K562 (cell line): ENCODE measurements around the gene CFP. TPM values are rescaled to one million over a fixed set of nuclear protein-coding genes. Genes with fewer than 3 reads are reported as not detected.

ENCODE experiments used
- ATAC-seq: fragments of 200-7000 bp; cut with Tn5 transposase; 3 replicates; pipeline ENCODE4 v1.9.1; 2020; ENCODE audit warnings: moderate library complexity
- BruUV-seq: library from RNA; stranded (reverse); fragments of 400-500 nt; replicated peaks from 2 replicates; lab custom pipeline; 2021; lab: Mats Ljungman, UMichigan
- CTCF ChIA-PET: fragments of 300-600 bp; formaldehyde crosslinking; extraction: SDS; loops from one replicate; lab custom pipeline; 2021; ENCODE audit warnings: low intra/inter-chr PET ratio; lab: Yijun Ruan, JAX
- POLR2A ChIA-PET: fragments of 300-600, 350-650 bp; sonication (Branson Sonifier 250); formaldehyde crosslinking; extraction: SDS; loops from one replicate; lab custom pipeline; 2021; ENCODE audit warnings: antibody characterized with exemption, inconsistent platforms; lab: Yijun Ruan, JAX
- DNase-seq, 4 experiments: peaks; one replicate each; pipeline versions ENCODE4 v3.0.0 to v3.0.0-alpha.2; 2011 to 2018; ENCODE audit warnings: low spot score in 3 of 4, mixed read lengths in 3 of 4; ENCODE audit errors: extremely low read depth in 1 of 4
- FAIRE-seq: peaks from 2 replicates; lab custom pipeline; 2011; peaks lifted over from hg19 to GRCh38; lab: Jason Lieb, UNC
- H2AFZ ChIP-seq: 2 replicates; pipeline ENCODE4 v1.6.0; 2011; ENCODE audit warnings: low read depth, low read length, control low read depth, inconsistent platforms
- H3K27ac ChIP-seq: fragments of 200-600 bp; 3 replicates; pipeline ENCODE4 v1.8.0; 2011; ENCODE audit warnings: low read depth, mild to moderate bottlenecking, control low read depth, inconsistent platforms, low read length, moderate library complexity, mixed read lengths; ENCODE audit errors: extremely low read depth
- H3K27me3 ChIP-seq, 2 experiments: fragments of 300-600 bp in 1 of 2; 2 replicates in 1 of 2; 3 replicates in 1 of 2; pipeline versions ENCODE4 v1.6.0 to v1.8.0; 2011; ENCODE audit warnings: inconsistent platforms in 2 of 2, low read length in 2 of 2, mild to moderate bottlenecking in 1 of 2, mixed read lengths in 1 of 2, moderate library complexity in 1 of 2; ENCODE audit not compliant: control insufficient read depth in 2 of 2, insufficient read depth in 2 of 2
- H3K36me3 ChIP-seq: fragments of 300-600 bp; 3 replicates; pipeline ENCODE4 v1.8.0; 2011; ENCODE audit warnings: mild to moderate bottlenecking, low read length, inconsistent platforms; ENCODE audit not compliant: control insufficient read depth, insufficient read depth
- H3K4me1 ChIP-seq, 2 experiments: fragments of 200-600 bp in 1 of 2; replicated peaks in 1 of 2; 2 replicates in 1 of 2; 3 replicates in 1 of 2; pipeline versions ENCODE4 v1.5.1 to v1.8.0; 2011; ENCODE audit warnings: inconsistent platforms in 2 of 2, low read length in 2 of 2, mild to moderate bottlenecking in 1 of 2, mixed read lengths in 1 of 2, moderate library complexity in 1 of 2; ENCODE audit not compliant: control insufficient read depth in 2 of 2, insufficient read depth in 2 of 2
- H3K4me2 ChIP-seq: 2 replicates; pipeline ENCODE4 v1.6.1; 2011; ENCODE audit warnings: low read length, control low read depth, inconsistent platforms, mixed read lengths; ENCODE audit not compliant: insufficient read depth
- H3K4me3 ChIP-seq: fragments of 200-600 bp; sonication (generic), shearing (Covaris generic); 2 replicates; pipeline ENCODE4 v1.5.1; 2016; ENCODE audit warnings: control low read depth, inconsistent platforms
- H3K79me2 ChIP-seq: fragments of 200-600 bp; 3 replicates; pipeline ENCODE4 v1.8.0; 2011; ENCODE audit warnings: low read length, inconsistent platforms; ENCODE audit not compliant: control insufficient read depth, insufficient read depth
- H3K9ac ChIP-seq, 2 experiments: 2 replicates each; pipeline versions ENCODE4 v1.6.0 to v1.6.1; 2011; ENCODE audit warnings: low read depth in 2 of 2, low read length in 2 of 2, control low read depth in 1 of 2, inconsistent platforms in 1 of 2, mild to moderate bottlenecking in 1 of 2, mixed read lengths in 1 of 2; ENCODE audit not compliant: insufficient read depth in 1 of 2
- H3K9me1 ChIP-seq: one replicate; pipeline ENCODE4 v1.6.0; 2011; ENCODE audit warnings: inconsistent platforms, mild to moderate bottlenecking, low read length, moderate library complexity; ENCODE audit not compliant: control insufficient read depth, insufficient read depth
- H3K9me3 ChIP-seq: replicated peaks from 2 replicates; pipeline ENCODE4 v1.5.1; 2011; ENCODE audit warnings: low read depth, low read length, inconsistent platforms; ENCODE audit not compliant: control insufficient read depth, insufficient read depth
- H4K20me1 ChIP-seq: replicated peaks from 2 replicates; pipeline ENCODE4 v1.6.1; 2011; ENCODE audit warnings: low read length, inconsistent platforms, mixed read lengths; ENCODE audit not compliant: control insufficient read depth, insufficient read depth
- ARID2 ChIP-seq: fragments of 450-650 bp; IDR thresholded peaks from 2 replicates; pipeline ENCODE4 v1.6.1; 2017; ENCODE audit warnings: antibody characterized with exemption, mild to moderate bottlenecking
- CHAMP1 ChIP-seq: fragments of 450-650 bp; IDR thresholded peaks from 2 replicates; pipeline ENCODE4 v1.6.1; 2016; ENCODE audit warnings: mild to moderate bottlenecking
- CREB1 ChIP-seq, 2 experiments: sonication (generic) in 1 of 2; formaldehyde crosslinking in 1 of 2; IDR thresholded peaks; 2 replicates each; pipeline versions ENCODE4 v1.6.1 to v1.8.0; 2012 to 2022; ENCODE audit warnings: inconsistent platforms in 1 of 2, mild to moderate bottlenecking in 1 of 2, missing genetic modification reagents in 1 of 2, moderate library complexity in 1 of 2
- HMGN3 ChIP-seq: IDR thresholded peaks from 2 replicates; pipeline ENCODE4 v1.6.1; 2011; ENCODE audit warnings: borderline replicate concordance, low read depth, mild to moderate bottlenecking, mixed read lengths, low read length; ENCODE audit not compliant: insufficient read length; ENCODE audit errors: extremely low read depth
- HSF4 ChIP-seq: fragments of 250-450 bp; sonication (Bioruptor Pico); IDR thresholded peaks from 2 replicates; pipeline ENCODE4 v2.1.2; 2022; ENCODE audit warnings: mild to moderate bottlenecking, moderate library complexity, borderline replicate concordance
- NFYB ChIP-seq: IDR thresholded peaks from 2 replicates; pipeline ENCODE4 v1.6.1; 2011; ENCODE audit warnings: mild to moderate bottlenecking, moderate library complexity; ENCODE audit not compliant: insufficient read length; ENCODE audit errors: extremely low read depth
- POLR3G ChIP-seq: IDR thresholded peaks from 2 replicates; pipeline ENCODE4 v1.6.1; 2011; ENCODE audit not compliant: insufficient read length, insufficient replicate concordance; ENCODE audit errors: extremely low read depth
- RBM14 ChIP-seq: fragments of 200-400 bp; formaldehyde crosslinking; IDR thresholded peaks from 2 replicates; pipeline ENCODE4 v1.6.1; 2018; ENCODE audit warnings: low read depth, mild to moderate bottlenecking, low read length, moderate library complexity, borderline replicate concordance; ENCODE audit not compliant: insufficient read depth
- USF1 ChIP-seq: sonication (generic); formaldehyde crosslinking; IDR thresholded peaks from 2 replicates; pipeline ENCODE4 v1.9.0; 2022; ENCODE audit warnings: mild to moderate bottlenecking, missing genetic modification reagents
- ZBTB17 ChIP-seq: fragments of 450-650 bp; formaldehyde crosslinking; IDR thresholded peaks from 2 replicates; pipeline ENCODE4 v1.4.0; 2020; ENCODE audit warnings: mild to moderate bottlenecking
- ZKSCAN8 ChIP-seq: fragments of 200-800 bp; sonication (Bioruptor generic); IDR thresholded peaks from 2 replicates; pipeline ENCODE4 v1.6.1; 2016; ENCODE audit warnings: missing genetic modification characterization, missing compliant biosample characterization
- WGBS: fragments of 100-300 bp; shearing (Covaris generic); methylation state at CpG from one replicate; pipeline ENCODE4 v1.1.6; 2016; ENCODE audit warnings: low coverage, mixed read lengths; ENCODE audit not compliant: insufficient coverage; ENCODE audit errors: missing lambda C conversion rate; 5-methylcytosine and 5-hydroxymethylcytosine counted together
- in situ Hi-C: fragments of 300-500 bp; cut with MboI; formaldehyde crosslinking; loops from 4 replicates; pipeline ENCODE4 v1.15.0; 2018; ENCODE audit warnings: inconsistent platforms, mixed read lengths
- intact Hi-C: fragments of 100-400 bp; cut with micrococcal nuclease; formaldehyde crosslinking; loops from 2 replicates; pipeline ENCODE4 v1.14.2; 2022
- polyA plus RNA-seq, 8 experiments: library from polyadenylated mRNA; depleted of rRNA in 4 of 8; stranded (reverse) in 5 of 8; unstranded in 3 of 8; fragments of >200 nt; fragmentation: Nextera tagmentation in 2 of 8; fragmentation: Illumina TruSeq in 1 of 8; extraction: Ambion mirVana in 2 of 8; extraction: Trizol in 1 of 8; gene quantifications; 2 replicates each; pipeline versions ENCODE4 v1.2.1 to v1.2.3, GENCODE V29; 2011 to 2014; ENCODE audit warnings: inconsistent platforms in 1 of 8, missing spikeins in 1 of 8
- total RNA-seq, 7 experiments: library from RNA; depleted of rRNA in 6 of 7; stranded (reverse); fragments of >200 nt in 6 of 7; fragmentation: Illumina TruSeq in 2 of 7; extraction: Trizol in 2 of 7; gene quantifications; 2 replicates each; pipeline versions ENCODE4 v1.2.1 to v1.2.3, GENCODE V29; 2011 to 2021; ENCODE audit warnings: low replicate concordance in 1 of 7

The CFP gene
- total and polyA plus RNA-seq, 9 of the 15 experiments (the other 6 are each of a cell fraction or from before 2014, with no cell fraction given) = 0.18 to 2.0 (median 0.55) TPM

GRCh38 chrX:47618923-47619485 is 10.7 kb downstream of the CFP start:
- in situ Hi-C loops = no loop called here
- Histone ChIP-seq H4K20me1 (no peaks in the 10 kb centered on the region), H3K36me3 (no peaks in the 10 kb centered on the region), H3K9me3 (no peaks in the 10 kb centered on the region), H3K4me2 (no peak overlapping the region), H3K79me2 (no peaks in the 10 kb centered on the region), H3K9ac (peak overlapping the region in 1 of 2 experiments; percentile 89; a peak in 2 of 4 replicates), H2AFZ (no peak overlapping the region), H3K4me1 (peaks cover 0 to 21% of the 10 kb centered on the region in 2 experiments; a peak in 2 of 5 replicates), H3K9me1 (no peaks in the 10 kb centered on the region), H3K4me3 (peak overlapping the region; percentile 43), H3K27me3 (peaks cover 0 to 27% of the 10 kb centered on the region in 2 experiments; a peak in 3 of 5 replicates), H3K27ac (no peak overlapping the region)
- 54% methylated on average over 10 of the region's 32 CpGs for WGBS
- BruUV-seq = no TSS peak
- ChIA-PET CTCF (interaction anchor here (0.5 kb wide), 1 partner anchor 133 kb away, joined by 4 read pairs; no protein-coding TSS in a partner anchor), POLR2A (interaction anchor here (1.0 kb wide), 1 partner anchor 25 kb away, joined by 3 read pairs; no protein-coding TSS in a partner anchor)
- FAIRE-seq (no peak), ATAC-seq (no peak), DNase-seq (no peak)
- peak; percentile 92 for TF ChIP-seq ZKSCAN8
- no peak for TF ChIP-seq CREB1 (IDR thresholded peaks at IDR 0.05)
- TF ChIP-seq CREB1 (CRISPR knock-in tag; IDR thresholded peaks at IDR 0.05) = no peak
- intact Hi-C loops = loop anchor here (5.0 kb wide), 1 partner anchor 37 kb away; the partner anchor contains the start of gene TIMP1

- FAIRE-seq = no peak
- Histone ChIP-seq H4K20me1 (no peaks in the 10 kb centered on the region), H3K27ac (no peak overlapping the region), H3K79me2 (no peaks in the 10 kb centered on the region), H3K9me1 (no peaks in the 10 kb centered on the region), H3K27me3 (peaks cover 0 to 14% of the 10 kb centered on the region in 2 experiments; a peak in 3 of 5 replicates), H3K9ac (no peak overlapping the region), H2AFZ (no peak overlapping the region), H3K4me1 (peaks cover 0 to 7% of the 10 kb centered on the region in 2 experiments; a peak in 2 of 5 replicates), H3K9me3 (0 out of 2 replicates have a peak, but pooled peaks cover 2% of the 10 kb centered on the region), H3K4me2 (no peak overlapping the region), H3K4me3 (no peak overlapping the region), H3K36me3 (no peaks in the 10 kb centered on the region)
- in situ Hi-C loops = no loop called here
- BruUV-seq = no TSS peak
- WGBS = 28% methylated on average over 4 of the region's 5 CpGs
- no peak for DNase-seq
- ChIA-PET POLR2A (no interaction called here), CTCF (no interaction called here)
- ATAC-seq = no peak
- intact Hi-C loops = loop anchor here (5.0 kb wide), 1 partner anchor 32 kb away; the partner anchor contains the start of gene TIMP1
- TF ChIP-seq ZBTB17 (CRISPR knock-in tag) (no peak), USF1 (CRISPR knock-in tag) (no peak), ARID2 (no peak), CHAMP1 (no peak), POLR3G (no peak), HSF4 (CRISPR knock-in tag) (no peak), HMGN3 (no peak), NFYB (no peak), RBM14 (no peak)
These were observed 15.1 kb downstream of the CFP start for GRCh38 chrX:47614618-47615017.
